NCI-H2107 treated with DMSO at 0.1 percent for 48 hours (cell line): ENCODE results near the gene AFMID.

Source experiments
- DNase-seq: peaks from one replicate; lab custom pipeline; 2025; ENCODE audit not compliant: unreplicated experiment; lab: John Stamatoyannopoulos, UW

AFMID gene

DNA sequence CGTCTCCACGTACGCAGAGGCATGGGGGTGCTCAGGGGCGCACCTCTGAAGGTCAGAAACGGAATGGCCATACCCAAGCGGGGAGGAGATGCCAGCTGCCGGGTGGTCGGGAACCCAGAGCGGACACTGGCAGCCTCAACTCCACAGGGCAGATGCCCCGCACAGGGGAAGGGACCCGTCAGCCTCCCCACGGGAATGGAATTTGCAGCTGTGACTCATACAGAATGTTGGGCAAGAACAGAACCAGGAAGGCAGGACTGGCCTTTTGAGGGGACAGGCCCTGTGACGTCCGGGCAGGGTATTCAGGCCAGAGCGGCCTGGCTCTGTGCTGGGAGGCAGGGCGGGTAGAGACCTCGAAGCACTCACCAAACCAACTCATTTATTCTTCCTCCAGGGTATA, 7.8 kb upstream of the AFMID start:
- no peak for DNase-seq

DNA sequence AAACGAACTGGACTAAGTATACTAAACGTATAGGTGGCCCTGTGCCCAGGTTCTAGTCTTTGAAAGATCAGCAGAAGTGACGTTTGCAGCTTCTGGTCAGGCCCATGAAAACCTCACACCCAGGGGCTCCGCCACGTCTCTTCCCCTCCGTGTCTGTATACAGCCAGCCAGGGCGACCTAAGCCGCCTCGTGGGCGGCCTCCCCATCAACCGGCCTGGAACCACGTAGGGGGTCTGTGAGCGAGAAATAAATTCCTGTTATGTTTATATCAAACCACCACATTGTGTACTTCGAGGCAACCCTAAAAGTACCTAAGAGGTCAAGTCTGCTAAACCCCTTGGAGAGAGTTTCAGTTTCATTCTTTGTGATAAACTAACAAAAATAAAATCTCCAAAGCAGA, 7.1 kb upstream of the AFMID start:
- DNase-seq: no peak

DNA sequence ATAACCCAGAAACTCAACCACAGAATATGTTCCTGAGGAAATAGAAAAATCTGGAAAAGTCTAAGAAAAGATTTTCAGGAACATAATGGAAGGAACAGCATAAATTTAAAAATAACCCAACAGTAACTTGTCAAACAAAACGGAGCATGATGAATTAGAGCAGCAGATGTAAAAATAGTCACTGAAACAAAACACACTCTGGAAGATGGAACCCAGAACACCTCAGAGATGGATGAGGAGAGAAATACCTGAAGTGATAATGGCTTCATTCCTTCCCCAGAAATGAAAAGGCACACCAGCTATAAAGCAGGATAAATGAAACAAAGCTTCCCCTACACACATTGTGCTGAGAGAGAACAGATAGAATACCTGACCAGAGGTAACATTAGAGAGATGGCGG, 6.7 kb upstream of the AFMID start:
- DNase-seq: no peak

DNA sequence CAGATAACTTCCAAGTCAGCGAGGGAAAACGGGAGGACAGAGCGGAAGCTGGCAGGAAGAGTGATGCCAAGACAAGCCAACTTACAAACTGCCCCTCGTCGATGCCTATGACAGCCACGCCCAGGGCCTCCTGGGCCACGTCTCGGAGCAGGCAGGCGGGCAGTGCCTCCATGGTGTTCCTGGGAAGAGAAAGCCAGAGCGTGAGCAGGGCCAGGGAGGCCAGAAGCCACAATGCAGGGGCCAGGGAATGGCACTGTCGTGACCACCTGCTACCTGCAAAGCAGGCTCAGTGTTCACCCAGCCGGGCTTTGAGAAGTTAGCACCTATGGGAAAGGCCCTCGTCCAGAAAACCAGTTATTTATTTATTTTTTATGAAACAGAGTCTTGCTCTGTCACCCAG, 4.7 kb upstream of the AFMID start:
- DNase-seq: no peak

DNA sequence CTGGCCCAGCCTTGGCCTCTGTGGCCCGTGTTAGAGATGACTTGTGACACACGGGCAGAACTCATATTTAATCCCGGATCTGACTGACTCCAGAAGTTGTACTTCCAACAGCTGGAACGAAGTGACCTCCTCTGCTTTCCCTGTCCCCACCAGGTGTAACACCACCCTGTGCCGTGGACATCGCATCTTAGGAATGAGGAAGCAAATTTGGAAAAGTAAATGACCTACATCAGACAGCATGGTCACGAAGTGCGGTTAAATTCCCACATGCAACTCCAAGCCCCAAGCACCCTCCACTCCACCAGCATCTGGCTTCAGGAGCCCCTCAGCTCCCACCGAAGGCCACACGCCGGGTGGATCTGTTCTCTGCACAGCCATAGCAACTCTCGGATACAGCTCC, 3.2 kb upstream of the AFMID start:
- DNase-seq: no peak

DNA sequence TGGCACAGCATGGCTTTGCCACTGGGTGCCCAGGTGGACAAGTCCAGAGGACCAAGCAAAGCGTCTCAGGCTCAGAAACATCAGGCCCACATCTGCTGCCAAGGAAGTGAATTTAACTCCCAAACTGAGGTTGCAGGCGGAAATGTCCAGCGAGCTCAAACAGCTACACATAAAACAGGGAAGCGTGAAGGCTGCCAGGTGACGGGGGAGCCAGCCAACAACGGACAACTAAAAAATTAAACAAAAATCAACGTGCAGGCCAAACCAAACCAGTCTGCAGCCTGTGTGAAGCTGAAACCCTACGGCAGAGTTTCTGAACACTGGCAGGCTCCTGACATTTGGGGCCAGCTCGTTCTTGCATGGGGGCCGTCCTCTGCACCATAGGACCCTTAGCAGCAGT, 2.8 kb upstream of the AFMID start:
- DNase-seq: no peak

DNA sequence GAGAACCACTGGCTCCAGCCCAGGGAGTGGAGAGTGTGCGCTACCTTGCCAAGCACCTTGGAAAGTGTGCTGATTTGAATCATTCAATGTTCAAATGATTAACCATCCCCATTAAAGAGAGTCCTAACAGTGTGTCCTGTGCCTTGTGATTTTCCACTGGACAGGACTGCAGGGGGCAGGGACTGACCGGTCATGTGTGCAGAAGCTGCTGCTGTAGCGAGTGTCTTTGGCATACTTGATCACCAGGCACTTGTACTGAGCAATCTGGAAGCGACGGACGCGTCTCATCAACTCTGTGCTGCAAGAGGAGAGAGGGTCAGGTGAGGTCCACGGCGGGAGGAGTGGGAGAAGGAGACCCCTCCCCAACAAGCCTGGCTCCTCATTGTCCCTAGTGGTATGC, 2.3 kb upstream of the AFMID start:
- DNase-seq: no peak

DNA sequence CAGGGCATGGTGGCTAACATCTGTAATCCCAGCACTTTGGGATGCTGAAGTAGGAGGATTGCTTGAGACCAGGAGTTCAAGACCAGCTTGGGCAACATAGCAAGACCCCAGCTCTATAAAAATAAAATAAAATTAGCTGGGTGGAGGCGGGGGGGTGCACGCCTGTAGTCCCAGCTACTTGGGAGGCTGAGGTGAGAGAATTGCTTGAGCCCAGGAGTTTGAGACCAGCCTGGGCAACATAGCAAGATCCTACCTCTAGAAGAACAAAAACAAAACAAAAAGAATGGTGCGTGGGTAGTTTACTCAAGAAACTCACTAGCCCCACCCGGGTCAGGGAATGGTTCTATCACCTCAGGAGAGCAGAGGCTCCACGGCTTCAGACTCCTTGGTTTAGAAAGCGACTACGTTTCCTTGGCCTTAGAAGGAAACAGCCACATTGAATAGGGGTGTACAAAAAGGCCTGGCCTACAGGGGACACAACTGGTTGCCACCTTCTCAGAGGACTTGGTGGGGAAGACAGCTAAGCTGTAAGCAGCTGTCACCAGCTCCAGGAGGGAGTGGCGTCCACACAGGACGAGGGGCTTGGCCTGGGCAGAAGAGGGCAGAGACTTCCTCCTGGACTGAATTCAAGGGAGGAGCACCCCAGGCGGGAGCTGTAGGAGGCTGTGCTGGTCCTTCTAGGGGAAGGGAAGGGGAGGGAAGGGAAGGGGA, 1.0 kb upstream of the AFMID start:
- no peak for DNase-seq

DNA sequence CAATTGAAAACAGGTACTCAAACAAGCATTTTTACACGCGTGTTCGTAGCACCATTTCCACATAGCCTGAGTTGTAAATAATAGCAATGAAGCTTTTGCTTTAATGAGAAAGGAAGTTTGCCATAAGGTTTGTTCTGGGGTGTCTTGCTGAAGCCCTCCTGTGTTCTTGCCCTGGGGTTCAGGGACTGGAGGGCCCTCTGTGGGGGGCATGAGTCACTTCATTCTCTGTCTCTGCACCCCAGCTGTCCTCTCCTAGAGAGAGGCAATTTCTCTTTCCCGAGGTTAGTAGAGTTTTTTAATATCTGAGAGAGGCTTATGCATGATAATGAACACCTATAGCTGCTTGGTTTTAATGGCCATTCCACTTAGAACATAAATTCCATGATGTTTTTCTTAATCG, 9.6 kb downstream of the AFMID start:
- no peak for DNase-seq

DNA sequence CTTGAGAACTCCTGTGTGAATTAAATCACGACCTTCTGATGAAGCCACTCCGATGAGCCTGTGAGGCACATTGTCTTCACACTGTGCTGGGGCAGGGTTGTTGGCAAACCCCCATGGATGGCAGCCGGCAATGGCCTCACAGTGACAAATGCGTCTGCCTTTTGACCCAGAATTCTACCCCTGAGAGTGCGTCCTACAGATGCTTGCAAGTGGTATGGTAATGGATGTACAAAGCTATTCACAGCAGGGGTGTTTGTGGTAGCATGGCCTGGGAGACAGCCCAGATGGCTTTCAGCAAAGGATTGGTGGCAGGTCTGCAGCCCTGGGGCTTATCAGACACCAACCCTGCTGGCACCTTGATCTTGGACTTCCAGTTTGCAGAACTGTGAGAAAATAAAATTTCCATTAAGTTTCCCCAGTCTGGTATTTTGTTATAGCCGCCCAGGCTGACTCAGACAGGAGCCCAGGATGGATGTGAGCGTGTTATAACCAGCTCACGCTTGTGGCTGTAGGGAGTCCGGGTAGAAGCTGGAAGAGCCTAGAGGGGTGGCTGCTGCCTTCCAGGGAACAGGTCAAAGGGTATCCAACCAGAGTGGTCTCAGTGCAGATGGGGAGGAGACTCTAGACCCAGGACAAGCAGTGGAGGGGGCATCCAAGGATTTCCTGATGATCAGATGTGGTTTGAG, 10.1 kb downstream of the AFMID start:
- DNase-seq: peak; percentile 44

DNA sequence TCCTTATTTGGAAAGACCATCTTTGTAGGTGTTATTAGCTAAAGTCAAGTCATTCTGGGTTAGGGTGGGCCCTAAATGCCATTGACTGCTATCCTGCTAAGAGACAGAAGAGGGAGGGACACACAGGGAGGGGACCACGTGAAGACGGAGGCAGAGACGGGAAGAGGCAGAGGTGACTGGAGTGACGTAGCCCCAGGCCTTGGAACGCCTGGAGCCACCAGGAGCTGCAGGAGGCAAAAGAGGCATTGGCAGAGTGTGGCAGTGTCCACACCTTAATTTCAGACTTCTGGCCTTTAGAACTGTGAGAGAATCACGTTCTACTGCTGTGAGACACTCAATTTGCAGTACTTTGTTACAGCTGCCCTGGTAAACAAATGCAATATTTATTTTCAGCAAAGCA, 13.3 kb downstream of the AFMID start:
- no peak for DNase-seq

DNA sequence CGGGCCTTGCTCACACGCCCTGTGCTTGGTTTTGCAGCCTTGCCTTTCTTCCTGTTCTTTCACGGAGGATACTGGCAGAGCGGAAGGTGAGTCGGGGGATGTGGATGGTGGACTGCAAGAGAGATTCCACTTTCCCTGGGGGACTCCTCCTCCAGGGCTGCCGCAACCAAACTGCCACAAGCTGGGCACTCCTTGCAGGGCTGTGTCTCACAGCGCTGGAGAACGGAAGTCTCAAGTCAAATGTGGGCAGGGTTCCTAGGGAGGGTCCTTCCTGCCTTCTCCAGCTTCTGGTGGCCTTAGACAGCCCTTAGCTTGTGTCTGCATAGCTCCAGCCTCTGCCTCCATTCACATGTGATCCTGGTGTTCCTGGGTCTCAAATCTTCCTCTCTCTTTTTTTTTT, 15.5 kb downstream of the AFMID start:
- DNase-seq: no peak

DNA sequence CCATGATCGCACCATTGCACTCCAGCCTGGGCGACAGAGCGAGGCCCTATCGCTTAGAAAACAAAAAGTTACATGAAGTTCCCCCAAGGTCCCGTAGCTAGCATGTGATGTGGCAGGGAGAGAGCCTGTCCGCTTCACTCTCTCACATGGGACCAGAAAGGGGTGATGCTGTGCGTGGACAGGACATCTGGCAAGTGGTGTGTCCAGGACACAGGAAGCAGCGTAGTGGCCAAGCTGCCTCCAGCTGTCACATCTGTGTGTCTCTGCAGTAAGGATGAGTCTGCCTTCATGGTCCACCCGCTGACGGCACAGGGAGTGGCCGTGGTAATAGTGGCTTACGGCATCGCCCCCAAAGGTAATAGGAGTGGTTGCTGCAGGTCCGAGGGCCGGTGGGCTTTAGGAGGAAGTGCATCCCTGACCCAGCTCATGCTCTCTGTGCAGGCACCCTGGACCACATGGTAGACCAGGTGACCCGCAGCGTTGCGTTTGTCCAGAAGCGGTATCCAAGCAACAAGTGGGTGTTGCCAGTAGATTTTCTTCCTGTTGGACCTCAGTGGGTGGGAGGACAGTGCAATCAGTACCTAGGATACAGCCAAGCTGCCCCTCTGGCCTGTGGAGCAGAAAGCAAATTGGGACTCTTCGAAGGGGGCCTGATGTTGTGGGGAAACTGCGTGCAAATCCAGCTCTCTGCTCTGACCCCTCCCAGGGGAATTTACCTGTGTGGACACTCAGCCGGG, 17.4 kb downstream of the AFMID start:
- no peak for DNase-seq

DNA sequence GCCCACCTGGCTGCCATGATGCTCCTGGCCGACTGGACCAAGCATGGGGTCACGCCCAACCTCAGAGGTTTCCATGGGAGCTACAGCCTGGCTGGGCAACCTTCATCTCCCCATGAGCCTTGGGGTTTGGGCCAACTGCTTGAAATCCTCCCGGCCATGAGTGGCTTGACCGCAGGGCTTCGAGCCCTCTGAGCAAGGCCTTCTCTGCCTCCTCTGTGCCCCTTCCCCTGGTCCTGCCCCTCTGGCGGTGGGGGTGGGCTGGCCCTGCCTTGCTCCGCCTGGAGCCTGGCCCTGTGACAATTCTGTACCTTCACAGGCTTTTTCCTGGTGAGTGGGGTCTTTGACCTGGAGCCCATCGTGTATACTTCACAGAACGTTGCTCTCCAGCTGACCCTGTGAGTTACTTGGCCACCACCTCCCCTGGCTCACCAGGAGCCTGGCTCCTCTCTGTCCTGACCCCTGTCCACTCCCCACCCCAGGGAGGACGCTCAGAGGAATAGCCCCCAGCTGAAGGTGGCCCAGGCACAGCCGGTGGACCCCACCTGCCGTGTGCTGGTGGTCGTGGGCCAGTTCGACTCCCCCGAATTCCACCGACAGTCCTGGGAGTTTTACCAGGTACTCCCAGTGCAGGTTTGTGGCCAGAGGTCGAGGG, 18.1 kb downstream of the AFMID start:
- no peak for DNase-seq

DNA sequence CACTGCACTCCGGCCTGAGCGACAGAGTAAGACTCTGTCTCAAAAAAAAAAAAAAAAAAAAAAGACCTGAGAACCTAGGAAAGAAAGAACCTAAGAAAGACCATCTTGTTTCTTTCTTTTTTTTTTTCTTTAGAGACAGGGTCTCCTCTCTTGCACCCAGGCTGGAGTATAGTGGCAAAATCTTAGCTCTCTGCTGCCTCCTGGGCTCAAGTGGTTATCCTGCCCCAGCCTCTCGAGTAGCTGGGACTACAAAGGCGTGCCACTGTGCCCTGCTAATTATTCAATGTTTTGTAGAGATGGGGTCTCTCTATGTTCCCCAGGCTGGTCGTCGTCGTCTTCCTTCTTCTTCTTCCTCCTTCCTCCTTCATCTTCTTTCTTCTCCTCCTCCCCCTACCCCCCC, 19.1 kb downstream of the AFMID start:
- no peak for DNase-seq

DNA sequence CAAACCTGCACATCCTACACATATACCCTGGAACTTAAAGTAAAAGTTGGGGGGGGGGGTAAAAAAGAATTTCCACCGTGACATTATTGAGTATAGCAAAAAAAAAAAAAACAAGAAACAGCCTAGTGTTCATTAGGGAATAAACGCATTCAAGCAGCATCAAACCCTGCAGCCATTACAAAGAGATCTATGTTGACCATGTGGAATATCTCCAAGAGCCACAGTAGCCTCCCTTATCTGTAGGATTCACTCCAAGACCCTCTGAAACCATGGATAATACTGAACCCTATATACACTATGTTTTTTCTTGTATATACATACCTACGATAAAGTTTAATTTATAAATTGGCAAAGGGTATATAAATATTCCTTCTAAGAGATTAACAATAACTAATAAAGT, 21.3 kb downstream of the AFMID start:
- DNase-seq: no peak

DNA sequence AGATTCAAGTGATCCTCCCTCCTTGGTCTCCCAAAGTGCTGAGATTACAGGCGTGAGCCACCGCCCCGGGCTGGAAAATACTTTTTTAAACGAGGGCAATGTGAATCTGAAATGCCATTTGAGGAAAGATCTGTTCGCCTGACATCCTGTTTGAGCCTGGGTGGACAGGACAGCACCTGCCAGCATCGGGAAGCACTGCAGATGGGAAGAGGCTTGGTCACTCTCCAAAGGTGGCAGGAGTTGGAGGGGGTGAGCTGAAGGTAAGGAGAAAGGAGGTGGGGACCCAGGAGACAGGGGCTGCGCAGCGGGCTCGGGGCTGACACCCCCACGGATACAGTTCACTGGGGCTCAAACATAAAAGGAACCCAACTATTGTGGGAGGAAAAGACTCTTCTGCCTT, 22.9 kb downstream of the AFMID start:
- no peak for DNase-seq

DNA sequence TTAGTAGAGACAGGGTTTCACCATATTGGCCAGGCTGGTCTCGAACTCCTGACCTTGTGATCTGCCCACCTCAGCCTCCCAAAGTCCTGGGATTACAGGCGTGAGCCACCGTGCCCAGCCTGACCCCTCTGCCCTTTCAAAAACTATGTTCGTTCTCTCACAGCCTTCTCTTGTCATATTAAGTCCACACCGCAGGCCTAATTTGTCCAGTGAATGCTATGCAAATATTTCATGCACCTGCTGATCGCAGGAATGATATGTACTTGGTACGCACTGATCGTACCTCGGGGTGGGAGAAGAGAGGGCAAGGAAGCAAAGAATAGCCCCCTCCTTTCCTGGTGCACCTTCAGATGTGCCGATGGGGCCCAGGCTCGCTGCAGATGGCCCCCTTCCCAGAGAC, 23.9 kb downstream of the AFMID start:
- no peak for DNase-seq

DNA sequence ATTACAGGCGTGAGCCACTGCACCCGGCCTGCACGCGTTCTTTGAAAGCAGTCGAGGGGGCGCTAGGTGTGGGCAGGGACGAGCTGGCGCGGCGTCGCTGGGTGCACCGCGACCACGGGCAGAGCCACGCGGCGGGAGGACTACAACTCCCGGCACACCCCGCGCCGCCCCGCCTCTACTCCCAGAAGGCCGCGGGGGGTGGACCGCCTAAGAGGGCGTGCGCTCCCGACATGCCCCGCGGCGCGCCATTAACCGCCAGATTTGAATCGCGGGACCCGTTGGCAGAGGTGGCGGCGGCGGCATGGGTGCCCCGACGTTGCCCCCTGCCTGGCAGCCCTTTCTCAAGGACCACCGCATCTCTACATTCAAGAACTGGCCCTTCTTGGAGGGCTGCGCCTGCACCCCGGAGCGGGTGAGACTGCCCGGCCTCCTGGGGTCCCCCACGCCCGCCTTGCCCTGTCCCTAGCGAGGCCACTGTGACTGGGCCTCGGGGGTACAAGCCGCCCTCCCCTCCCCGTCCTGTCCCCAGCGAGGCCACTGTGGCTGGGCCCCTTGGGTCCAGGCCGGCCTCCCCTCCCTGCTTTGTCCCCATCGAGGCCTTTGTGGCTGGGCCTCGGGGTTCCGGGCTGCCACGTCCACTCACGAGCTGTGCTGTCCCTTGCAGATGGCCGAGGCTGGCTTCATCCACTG, 27.0 kb downstream of the AFMID start, which contains the start of gene BIRC5:
Gene BIRC5, plus strand, starts transcription at position 238 of the 690 bp plus-strand sequence. Its CDS starts 64 bp downstream, at position 302.
- peak; percentile 69 for DNase-seq

DNA sequence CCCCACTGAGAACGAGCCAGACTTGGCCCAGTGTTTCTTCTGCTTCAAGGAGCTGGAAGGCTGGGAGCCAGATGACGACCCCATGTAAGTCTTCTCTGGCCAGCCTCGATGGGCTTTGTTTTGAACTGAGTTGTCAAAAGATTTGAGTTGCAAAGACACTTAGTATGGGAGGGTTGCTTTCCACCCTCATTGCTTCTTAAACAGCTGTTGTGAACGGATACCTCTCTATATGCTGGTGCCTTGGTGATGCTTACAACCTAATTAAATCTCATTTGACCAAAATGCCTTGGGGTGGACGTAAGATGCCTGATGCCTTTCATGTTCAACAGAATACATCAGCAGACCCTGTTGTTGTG, 27.5 kb downstream of the AFMID start:
- DNase-seq: no peak
